ENCODE data around the gene DOLK.

Gene DOLK

DNA sequence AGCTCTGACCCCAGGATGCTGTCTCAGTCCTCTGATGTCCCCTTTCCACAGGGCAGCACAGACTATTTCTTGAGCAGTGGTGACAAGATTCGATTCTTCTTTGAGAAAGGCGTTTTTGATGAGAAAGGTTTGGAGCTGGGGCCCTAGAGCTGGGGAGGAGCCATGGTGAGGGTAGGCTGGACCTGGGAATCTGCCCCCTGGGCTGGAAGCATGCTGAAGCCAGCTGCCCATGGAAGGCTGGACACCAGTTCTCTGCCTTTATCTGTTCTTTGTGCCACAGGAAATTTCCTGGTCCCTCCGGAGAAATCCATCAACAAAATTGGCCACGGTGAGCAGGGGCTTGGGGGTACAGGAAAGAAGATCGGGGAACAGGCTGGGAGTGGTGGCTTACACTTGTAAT, 13.7 kb downstream of the DOLK start:
- no peak for DNase-seq (ENCODE audit: low read depth)

DNA sequence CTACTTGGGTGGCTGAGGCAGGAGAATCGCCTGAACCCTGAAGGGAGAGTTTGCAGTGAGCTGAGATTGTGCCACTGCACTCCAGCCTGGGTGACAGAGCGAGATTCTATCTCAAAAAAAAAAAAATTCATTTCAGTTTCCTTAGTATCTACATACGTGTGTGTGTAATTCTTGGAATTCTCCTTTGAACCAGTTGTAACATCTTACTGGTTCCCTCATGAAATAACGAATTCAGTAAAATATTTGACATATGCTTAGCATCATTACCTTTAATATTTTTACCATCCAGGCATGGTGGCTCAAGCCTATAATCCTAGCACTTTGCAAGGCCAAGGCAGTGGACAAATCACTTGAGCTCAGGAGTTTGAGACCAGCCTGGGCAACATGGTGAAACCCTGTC, 17.8 kb downstream of the DOLK start:
- DNase-seq (ENCODE audit: low read depth), result no peak

DNA sequence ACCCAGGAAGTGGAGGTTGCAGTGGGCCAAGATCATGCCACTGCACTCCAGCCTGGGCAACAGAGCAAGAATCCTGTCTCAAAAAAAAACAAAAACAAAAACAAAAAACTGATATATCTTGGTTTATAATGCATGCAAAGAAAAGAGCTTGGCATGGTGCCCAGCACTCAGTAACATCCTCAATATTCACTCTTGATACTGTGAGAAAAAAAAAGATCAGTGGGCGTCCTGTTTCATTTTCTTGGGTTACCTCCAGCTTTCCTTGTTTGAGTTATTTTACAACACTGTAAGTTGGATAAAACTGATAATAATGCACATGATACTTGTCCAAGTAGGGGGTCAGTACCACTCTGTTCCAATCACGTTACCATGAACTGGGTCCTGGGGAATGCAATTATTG, 18.8 kb downstream of the DOLK start:
- DNase-seq (ENCODE audit: low read depth), result no peak

GRCh38 chr9:128927731-128928411, 19.5 kb downstream of the DOLK start:
- DNase-seq (ENCODE audit: low read depth), result peak; percentile 37

DNA sequence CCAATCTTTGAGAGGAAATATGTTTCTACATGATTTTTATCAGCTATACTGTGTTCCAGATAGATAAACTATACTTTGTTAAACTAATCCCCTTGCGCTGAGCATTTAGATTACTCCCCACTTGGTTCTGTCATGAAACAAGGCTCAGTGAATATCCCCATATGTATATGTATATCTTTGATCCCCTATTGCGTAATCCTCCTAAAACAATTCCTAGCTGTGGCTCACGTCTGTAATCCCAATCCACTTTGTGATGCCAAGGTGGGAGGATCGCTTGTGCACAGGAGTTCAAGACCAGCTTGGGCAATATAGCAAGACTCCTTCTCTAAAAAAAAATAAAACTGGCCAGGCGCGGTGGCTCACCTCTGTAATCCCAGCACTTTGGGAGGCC, 23.9 kb downstream of the DOLK start:
- DNase-seq (ENCODE audit: low read depth), result no peak

DNA sequence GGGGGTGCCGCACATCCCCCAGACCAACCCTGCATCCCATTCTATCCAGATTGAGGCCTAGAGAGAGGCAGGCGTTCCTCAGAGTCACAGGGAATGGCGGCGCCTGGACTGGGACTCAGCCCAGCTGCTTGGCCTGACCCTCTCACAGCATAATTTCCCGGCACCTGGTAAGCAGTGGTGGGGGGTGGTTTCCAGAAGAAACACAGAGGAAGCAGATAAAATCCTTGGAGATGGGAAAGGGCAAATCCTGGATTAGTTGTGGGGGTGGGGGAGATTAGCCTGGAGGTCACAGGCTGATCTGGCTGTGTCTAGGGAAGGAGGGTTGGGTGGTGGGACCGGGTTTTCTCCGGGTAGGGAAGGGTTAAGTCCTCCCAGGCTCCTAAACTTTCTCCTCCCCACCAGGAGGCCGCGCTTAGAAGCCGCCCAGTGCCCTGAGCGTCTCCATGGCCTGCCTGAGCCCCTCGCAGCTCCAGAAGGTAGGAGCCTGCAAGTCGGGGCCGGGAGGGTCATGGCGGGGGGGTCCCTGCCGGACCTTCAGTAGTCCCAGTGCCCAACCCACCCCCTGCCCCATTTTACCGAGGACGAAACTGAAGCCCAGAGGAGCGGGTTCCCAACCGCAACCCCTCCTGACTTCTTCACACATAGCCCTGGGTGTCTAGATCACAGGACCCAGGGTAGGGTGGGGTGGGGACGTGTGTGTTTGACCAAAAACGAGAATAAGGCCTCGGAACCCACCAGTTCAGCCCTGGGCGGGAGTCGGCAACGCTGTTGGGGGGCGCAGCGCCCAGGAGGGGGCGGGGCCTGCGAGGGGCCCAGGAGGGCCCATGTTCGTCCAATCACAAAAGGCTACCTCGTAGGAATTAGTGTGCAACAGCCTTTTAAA, 25.3 kb downstream of the DOLK start:
- DNase-seq (ENCODE audit: low read depth), result no peak

DNA sequence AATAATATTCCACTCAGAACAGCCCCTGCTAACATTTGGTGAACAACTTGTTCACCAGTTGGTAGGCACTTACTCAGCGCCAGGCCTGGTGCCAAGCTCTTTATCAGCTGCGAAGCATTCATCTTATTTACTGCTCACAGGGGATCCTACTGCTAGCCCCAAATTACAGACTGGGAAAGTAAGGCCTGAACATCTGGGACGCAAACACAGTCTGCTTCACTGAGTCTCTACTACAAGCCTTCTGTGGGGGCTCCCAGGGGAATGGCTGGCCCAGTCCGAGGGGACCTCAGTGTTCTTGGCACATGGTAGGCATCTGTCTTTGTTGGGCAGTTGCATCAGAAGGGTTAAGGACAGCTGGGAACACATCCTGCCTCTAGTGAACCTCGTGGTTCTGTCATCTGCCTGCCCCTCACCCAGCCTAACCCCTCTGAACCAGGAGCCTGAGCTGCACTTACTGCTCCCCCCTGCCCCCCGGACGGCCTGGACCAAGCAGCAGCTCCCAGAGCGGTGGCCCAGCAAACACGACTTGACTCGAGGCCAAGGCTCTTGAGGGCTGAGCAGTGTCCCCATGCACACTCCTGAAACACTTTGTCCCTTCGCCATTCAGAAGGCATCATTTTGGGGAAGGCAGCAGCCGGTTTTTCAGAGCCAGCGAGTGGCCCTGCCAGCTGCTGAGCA, 26.9 kb downstream of the DOLK start, which contains the start of gene PHYHD1:
Gene PHYHD1 (plus strand): TSS at position 602 of the 678 bp plus-strand sequence. CDS start 1,342 bp downstream, outside the sequence.
- no peak for DNase-seq (ENCODE audit: low read depth)

DNA sequence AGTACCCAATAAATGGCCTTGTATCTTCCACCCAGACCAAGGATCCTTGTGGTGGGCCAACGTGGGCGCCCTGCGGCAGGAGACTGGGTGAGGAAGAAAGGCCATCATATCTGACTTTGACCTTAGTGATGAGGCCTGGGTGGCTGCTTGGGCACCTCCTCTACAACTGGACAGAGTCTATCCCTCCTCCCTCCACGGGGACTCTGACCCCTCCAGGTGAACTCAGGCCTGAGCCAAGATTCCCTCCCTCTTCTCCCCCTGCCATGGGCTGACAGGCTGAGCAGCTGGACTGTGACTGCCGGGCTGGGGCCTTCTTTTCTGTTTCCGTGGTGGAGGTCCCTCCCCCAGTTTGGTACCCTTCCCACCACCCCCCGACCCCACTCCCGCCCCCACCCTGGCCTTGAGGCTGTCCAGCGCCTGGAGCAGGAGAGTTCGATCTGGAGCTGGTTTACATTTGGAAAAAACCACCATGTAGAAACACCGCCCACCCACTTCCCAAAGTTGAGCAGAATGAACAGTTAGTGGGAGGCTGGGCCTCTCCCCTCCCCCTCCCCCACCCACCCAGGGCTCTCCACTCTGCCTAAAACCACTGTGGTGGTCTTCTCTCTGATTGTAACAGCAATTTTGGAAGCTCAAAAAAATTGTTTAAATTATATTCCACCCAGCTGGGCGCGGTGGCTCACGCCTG, 27.9 kb downstream of the DOLK start:
- no peak for DNase-seq (ENCODE audit: low read depth)

DNA sequence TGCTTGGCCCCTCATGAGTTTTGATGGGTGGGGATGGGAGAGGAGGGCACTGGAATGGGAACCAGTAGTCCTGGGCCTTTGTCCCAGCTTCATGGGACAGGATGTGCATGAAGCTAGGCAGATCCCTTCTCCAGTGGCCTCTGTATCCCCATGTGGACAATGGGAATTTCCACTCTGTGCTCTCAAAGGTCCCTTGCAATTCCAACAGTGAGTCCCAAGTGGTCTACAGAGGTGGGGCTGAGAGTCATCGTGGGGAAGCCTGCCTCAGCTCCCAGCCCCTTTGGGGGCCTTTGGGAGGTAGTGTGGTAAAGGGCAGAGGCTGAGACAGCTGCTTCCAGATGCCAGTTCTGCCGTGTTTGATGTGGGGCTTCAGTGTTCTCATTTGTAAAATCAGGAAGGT, 28.5 kb downstream of the DOLK start:
- DNase-seq (ENCODE audit: low read depth), result no peak

- no peak for DNase-seq (ENCODE audit: low read depth)
Observed at GRCh38 chr9:128917151-128917849, 30.1 kb downstream of the DOLK start.

DNA sequence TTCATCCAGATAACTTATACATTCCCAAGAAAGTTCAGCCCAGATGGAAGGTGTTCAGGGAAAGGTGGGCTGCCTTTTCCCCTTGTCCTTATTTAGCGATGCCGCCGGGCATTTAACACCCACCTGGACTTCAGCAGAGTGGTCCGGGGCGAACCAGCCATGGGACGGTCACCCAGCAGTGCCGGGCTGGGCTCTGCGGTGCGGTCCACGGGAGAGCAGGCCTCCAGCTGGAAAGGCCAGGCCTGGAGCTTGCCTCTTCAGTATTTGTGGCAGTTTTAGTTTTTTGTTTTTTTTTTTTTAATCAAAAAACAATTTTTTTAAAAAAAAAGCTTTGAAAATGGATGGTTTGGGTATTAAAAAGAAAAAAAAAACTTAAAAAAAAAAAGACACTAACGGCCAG, 30.7 kb downstream of the DOLK start:
- DNase-seq (ENCODE audit: low read depth), result no peak

DNA sequence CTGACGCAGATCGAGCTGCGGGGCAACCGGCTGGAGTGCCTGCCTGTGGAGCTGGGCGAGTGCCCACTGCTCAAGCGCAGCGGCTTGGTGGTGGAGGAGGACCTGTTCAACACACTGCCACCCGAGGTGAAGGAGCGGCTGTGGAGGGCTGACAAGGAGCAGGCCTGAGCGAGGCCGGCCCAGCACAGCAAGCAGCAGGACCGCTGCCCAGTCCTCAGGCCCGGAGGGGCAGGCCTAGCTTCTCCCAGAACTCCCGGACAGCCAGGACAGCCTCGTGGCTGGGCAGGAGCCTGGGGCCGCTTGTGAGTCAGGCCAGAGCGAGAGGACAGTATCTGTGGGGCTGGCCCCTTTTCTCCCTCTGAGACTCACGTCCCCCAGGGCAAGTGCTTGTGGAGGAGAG, 31.2 kb downstream of the DOLK start:
- no peak for DNase-seq (ENCODE audit: low read depth)

GRCh38 chr9:128913995-128914772, 33.2 kb downstream of the DOLK start:
- DNase-seq (ENCODE audit: low read depth), result no peak

GRCh38 chr9:128913048-128913900, 34.1 kb downstream of the DOLK start:
- no peak for DNase-seq (ENCODE audit: low read depth)

GRCh38 chr9:128912270-128912853, 35.0 kb downstream of the DOLK start:
- no peak for DNase-seq (ENCODE audit: low read depth)

- DNase-seq (ENCODE audit: low read depth), result no peak
Observed at GRCh38 chr9:128911529-128912035, 35.8 kb downstream of the DOLK start.

DNA sequence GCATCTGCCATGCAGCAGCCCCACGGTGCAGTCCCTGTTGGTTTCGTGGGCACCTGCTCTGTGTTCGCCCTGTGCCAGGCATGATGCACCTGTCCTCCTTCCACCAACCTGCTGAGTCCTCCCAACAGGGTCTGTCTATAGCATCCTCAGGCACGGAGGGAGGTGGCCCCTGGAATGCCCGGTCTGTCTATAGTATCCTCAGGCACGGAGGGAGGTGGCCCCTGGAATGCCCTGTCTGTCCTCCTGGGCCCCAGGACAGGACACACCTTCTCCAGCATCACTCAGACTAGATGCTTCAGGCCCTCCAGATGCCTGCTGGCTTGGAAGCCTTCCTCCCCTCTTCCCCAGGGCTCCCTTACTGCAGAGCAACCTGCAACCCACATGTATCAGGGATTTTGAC, 36.5 kb downstream of the DOLK start:
- no peak for DNase-seq (ENCODE audit: low read depth)

DNA sequence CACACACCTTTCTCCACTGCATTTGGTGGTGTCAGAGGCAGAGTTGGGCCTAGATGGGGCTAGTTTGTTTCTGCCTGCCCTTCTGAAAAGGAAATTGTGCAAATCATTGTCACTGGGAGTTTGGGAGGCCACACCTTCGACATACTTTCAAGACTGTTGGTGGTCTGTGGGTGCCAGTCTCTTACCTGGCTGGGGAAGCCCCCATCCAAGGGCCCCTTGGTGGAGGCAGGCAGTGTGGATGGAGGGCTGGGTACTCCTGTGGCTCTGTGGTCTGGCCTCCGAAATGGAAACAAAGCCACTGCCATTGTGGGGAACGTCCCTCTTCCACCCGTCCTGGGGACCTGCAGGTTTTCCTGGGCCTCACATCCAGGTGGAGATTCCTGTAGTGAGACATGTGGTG, 37.5 kb downstream of the DOLK start:
- DNase-seq (ENCODE audit: low read depth), result no peak

- no peak for DNase-seq (ENCODE audit: low read depth)
Observed at GRCh38 chr9:128908372-128908771, 39.0 kb downstream of the DOLK start.

All from stimulated activated CD8-positive, alpha-beta memory T cell treated with anti-CD3 and anti-CD28 coated beads, Interleukin-12 subunit alpha, Interleukin-12 subunit beta, amount 100 ng/mL, for 1 hour (primary cell).